HG02642 (cell line): ENCODE measurements around the gene LRRIQ1.
A peak's percentile ranks its signal among the peaks of the same experiment; 100 is the strongest.

ENCODE experiments used
- ATAC-seq: cut with Tn5 transposase; IDR thresholded peaks from one replicate; pipeline ENCODE4 v1.9.1; 2021; ENCODE audit warnings: mild to moderate bottlenecking; ENCODE audit not compliant: unreplicated experiment, poor library complexity

The LRRIQ1 gene

DNA sequence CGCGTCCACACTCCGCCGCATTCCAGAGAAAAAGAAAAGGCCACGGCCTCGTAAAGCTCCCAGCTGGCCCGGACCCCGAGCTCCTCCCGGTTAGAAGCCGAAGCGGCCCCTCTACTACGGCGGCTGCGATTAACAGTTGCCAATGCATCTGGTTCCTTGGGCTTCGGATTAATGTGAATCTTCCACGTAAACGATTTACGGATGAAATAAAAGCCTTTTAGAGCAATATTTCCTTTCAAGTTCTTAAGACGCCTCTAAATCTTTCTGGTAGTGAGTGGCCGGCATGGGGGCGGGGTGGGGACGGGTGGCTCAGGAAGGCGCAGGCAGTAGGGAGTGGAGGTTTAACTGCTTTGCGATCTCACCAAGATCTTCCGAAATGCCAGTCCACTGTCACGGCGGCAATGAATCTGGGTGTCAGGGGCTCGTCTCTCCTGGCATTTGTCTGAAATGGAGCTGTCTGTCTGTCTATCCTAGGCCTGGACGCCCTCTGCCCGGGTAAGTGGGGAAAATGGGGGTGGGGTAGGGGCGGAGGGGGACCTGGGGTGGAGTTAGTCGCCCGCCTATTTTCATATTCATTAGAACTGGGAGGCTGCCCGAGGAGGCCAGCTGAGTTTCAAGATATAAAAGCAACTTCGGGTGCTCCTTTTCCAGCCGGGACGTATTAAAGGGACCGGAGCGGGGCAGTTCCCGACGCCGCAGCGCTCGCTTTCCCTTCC, 243.5 kb downstream of the LRRIQ1 start:
- ATAC-seq: no peak

- ATAC-seq: peak; percentile 69
Observed at GRCh38 chr12:85280165-85280983, 244.2 kb downstream of the LRRIQ1 start, which contains the start of gene ALX1. ALX1 (plus strand) TSS chr12:85280220; CDS start chr12:85280262, 42 bp downstream.

GRCh38 chr12:85280984-85281630, 245.0 kb downstream of the LRRIQ1 start:
- ATAC-seq: no peak

DNA sequence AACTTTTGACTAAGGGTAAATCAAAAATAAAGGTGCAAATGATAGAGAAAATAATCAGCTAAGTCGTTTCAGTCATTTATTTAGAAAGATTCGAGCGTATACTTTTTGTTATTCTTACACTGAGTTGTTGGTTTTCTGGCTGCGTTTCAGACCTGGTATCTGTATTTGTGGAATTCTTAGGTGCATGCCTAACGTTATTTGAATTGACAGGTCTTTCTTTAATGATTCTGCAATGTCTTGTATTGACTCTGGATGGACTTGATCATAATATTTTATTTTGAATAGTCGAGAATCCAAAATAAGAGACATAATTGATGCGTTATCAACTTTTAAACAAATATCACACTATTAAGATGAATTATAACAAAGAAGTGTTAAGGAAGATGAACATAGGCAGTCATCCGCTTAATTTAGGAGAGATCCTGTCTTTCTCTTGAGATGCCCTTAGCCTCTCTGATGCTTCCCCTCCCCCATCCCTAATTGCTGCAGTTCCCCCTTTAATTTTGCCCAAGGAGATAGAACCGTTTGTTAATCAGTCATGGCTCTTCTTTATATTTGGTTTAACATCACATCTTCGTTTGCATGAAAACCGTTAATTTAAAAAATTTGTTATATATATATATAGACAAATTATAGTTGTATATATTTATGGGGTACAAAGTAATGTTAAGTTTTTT, 245.6 kb downstream of the LRRIQ1 start:
- ATAC-seq: no peak

GRCh38 chr12:85283560-85283959, 247.4 kb downstream of the LRRIQ1 start:
- ATAC-seq: no peak
